Measurements from ENCODE around the gene RHOD.
A peak's percentile ranks its signal among the peaks of the same experiment; 100 is the strongest.

RHOD gene

DNA sequence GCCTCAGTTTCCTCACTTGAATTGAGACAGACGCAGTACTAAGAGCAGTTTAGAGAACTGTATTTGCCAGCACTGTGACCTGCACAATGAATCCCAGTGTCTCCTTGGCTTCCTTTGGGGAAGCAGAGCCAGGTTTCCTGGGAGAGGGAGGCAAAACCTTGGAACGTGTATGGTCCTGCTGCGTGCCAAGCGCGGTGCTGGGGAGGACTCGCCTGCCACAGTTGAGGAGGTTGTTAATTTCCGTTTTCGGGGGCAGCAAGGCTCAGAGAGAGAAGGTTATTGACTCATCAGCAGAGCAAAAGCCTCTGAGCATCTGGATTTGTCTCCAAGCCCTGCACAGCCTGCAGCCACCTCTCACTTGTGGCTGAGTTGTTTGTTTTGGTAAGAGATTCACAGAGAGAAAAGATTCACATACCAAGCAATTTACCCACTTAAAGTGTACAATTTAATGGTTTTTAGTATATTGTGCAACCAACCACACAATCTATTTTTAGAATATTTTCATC, 22.9 kb upstream of the RHOD start:
- DNase-seq = no peak
- H3K27me3 Mint-ChIP-seq (ENCODE audit: low read depth, poor library complexity) = peaks cover 37% of the 10 kb centered on the region
- H3K9me3 Mint-ChIP-seq = no peaks in the 10 kb centered on the region
- H3K27ac Mint-ChIP-seq = no peak overlapping the region
- no peaks in the 10 kb centered on the region for H3K36me3 Mint-ChIP-seq (ENCODE audit: low read depth)
- TF ChIP-seq, protein P1, sequence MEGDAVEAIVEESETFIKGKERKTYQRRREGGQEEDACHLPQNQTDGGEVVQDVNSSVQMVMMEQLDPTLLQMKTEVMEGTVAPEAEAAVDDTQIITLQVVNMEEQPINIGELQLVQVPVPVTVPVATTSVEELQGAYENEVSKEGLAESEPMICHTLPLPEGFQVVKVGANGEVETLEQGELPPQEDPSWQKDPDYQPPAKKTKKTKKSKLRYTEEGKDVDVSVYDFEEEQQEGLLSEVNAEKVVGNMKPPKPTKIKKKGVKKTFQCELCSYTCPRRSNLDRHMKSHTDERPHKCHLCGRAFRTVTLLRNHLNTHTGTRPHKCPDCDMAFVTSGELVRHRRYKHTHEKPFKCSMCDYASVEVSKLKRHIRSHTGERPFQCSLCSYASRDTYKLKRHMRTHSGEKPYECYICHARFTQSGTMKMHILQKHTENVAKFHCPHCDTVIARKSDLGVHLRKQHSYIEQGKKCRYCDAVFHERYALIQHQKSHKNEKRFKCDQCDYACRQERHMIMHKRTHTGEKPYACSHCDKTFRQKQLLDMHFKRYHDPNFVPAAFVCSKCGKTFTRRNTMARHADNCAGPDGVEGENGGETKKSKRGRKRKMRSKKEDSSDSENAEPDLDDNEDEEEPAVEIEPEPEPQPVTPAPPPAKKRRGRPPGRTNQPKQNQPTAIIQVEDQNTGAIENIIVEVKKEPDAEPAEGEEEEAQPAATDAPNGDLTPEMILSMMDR (IDR thresholded peaks at IDR 0.05) = no peak
- H3K4me3 Mint-ChIP-seq = no peak overlapping the region
- H3K4me1 Mint-ChIP-seq = peaks cover 19% of the 10 kb centered on the region

DNA sequence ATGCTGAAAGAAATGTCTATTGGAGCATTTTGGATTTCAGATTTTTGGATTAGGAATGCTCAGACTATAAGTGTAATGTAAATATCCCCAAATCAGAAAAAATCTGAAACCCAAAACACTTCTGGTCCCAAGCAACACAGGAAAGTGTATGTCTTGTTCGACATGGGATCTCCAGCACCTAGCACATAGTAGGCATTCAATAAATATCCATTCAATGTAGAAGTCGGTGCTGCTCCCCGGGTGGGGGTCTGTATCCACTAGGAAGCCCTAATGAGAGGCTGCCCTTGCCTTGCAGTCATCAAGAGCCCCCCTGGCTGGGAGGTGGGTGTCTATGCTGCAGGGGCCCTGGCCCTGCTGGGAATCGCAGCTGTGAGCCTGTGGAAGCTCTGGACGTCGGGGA, 22.3 kb upstream of the RHOD start:
- Mint-ChIP-seq H3K9me3 (no peaks in the 10 kb centered on the region), H3K27ac (no peak overlapping the region), H3K27me3 (ENCODE audit: low read depth, poor library complexity) (peaks cover 35% of the 10 kb centered on the region), H3K36me3 (ENCODE audit: low read depth) (no peaks in the 10 kb centered on the region), H3K4me3 (no peak overlapping the region), H3K4me1 (peaks cover 19% of the 10 kb centered on the region)
- no peak for DNase-seq
- TF ChIP-seq, protein P1 (IDR thresholded peaks at IDR 0.05) = no peak

DNA sequence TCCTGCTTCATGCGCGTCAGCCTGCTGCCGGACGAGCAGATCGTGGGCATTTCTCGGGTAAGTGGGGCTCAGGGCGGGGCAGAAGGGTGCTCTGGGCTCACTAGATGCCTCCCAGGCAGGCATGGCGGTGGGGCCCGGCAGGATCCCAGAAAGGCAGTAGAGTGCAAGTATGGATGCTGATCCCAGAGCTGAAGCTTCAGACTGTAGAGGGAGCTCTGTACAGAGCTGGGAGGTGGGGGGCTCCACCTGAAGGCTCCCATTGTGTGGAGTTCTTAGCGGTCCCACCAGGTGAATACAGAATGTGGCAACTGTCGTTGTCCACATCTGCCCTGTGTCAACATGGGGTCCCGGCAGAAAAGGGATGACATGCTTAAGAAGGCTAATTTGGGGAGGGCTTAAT, 16.5 kb upstream of the RHOD start:
- H3K4me1 Mint-ChIP-seq = peaks cover 29% of the 10 kb centered on the region
- TF ChIP-seq, protein P1 (IDR thresholded peaks at IDR 0.05) = no peak
- no peaks in the 10 kb centered on the region for H3K9me3 Mint-ChIP-seq
- peaks cover 11% of the 10 kb centered on the region for H3K27me3 Mint-ChIP-seq (ENCODE audit: low read depth, poor library complexity)
- no peak overlapping the region for H3K4me3 Mint-ChIP-seq
- peak overlapping the region; percentile 64 for H3K27ac Mint-ChIP-seq
- H3K36me3 Mint-ChIP-seq (ENCODE audit: low read depth) = no peaks in the 10 kb centered on the region
- DNase-seq = no peak

DNA sequence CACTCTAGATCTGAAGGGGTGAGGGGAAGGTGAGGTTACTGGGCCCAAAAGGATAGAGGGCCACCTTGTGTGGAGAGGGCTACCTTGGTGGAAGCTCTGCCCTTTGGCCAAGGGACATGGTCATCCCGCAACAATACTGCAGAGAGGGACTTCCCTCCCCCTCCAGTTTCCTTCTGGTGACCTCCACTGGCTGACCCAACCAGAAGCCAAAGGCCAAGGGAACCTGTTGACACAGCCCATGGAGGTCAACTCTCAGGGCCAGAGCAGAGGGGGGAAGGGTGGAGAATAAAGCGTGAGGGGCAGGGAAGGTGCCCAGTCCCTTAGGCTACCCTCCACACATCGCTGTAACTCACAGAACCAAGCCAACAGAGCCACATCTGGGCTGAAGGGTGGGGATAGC, 15.0 kb upstream of the RHOD start:
- Mint-ChIP-seq H3K27ac (no peak overlapping the region), H3K4me1 (peaks cover 28% of the 10 kb centered on the region), H3K36me3 (ENCODE audit: low read depth) (no peaks in the 10 kb centered on the region), H3K4me3 (no peak overlapping the region), H3K9me3 (no peaks in the 10 kb centered on the region), H3K27me3 (ENCODE audit: low read depth, poor library complexity) (peaks cover 16% of the 10 kb centered on the region)
- DNase-seq = no peak
- TF ChIP-seq, protein P1 (IDR thresholded peaks at IDR 0.05) = no peak

DNA sequence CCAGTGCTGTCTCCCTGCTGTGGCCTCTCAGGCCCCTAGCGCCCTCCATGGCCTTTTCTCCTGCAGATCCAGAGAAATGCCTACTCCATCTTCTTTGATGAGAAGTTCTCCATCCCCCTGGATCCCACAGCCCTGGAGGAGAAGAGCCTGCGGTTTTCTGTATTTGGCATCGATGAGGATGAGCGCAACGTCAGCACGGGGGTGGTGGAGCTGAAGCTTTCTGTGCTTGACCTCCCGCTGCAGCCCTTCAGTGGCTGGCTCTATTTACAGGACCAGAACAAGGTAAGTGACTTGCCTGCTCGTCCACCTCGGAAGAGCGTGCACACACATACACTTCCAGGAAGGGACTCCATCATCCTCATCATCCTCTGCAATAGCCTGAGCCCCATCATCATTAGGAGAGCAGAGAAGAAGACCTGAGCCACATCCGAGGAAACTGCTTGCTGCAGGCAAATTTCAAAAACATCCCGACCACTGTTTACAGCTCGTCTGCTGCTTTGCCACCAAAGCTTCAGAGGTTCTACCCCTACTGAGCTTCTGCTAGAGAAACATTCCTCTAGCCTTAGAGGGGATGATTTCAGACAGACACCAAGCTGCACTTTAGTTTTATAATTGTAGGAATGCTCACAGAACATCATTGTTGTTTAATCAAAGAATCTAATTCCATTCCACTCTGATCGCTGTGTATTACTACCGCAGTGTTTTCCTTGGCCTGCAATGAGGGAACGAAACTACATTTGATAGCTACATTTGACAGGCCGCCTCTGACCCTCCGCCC, 12.9 kb upstream of the RHOD start:
- Mint-ChIP-seq H3K4me1 (peaks cover 28% of the 10 kb centered on the region), H3K27me3 (ENCODE audit: low read depth, poor library complexity) (peaks cover 16% of the 10 kb centered on the region), H3K27ac (peak overlapping the region; percentile 60), H3K9me3 (no peaks in the 10 kb centered on the region), H3K4me3 (no peak overlapping the region), H3K36me3 (ENCODE audit: low read depth) (no peaks in the 10 kb centered on the region)
- no peak for DNase-seq
- TF ChIP-seq, protein P1 (IDR thresholded peaks at IDR 0.05) = no peak

DNA sequence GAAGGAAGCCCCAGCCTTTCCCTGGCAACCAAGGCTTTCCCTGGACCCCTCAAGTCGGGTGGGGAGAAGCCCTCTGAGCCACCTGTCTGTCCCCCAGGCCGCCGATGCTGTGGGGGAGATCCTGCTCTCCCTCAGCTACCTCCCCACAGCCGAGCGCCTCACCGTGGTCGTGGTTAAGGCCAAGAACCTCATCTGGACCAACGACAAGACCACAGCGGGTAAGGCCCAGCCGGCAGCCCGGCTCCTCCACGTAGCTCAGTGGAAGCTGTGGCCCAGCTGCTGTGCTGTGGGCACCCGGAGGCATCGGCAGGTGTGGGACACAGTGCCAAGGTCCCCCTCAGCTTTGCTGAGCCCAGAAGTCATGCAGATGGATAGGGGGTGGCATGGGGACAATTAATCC, 12.2 kb upstream of the RHOD start:
- TF ChIP-seq, protein P1 (IDR thresholded peaks at IDR 0.05) = no peak
- Mint-ChIP-seq H3K36me3 (ENCODE audit: low read depth) (no peaks in the 10 kb centered on the region), H3K9me3 (no peaks in the 10 kb centered on the region), H3K27me3 (ENCODE audit: low read depth, poor library complexity) (peaks cover 19% of the 10 kb centered on the region), H3K27ac (no peak overlapping the region), H3K4me1 (peaks cover 35% of the 10 kb centered on the region), H3K4me3 (no peak overlapping the region)
- no peak for DNase-seq

Data from nephron progenitor cell (in vitro differentiated cells).